HG02943 (cell line): ENCODE results near the gene FCER2.

Experiments
- ATAC-seq: cut with Tn5 transposase; IDR thresholded peaks from one replicate; pipeline ENCODE4 v1.9.1; 2021; ENCODE audit warnings: mild to moderate bottlenecking, low read depth, moderate library complexity; ENCODE audit not compliant: unreplicated experiment

The FCER2 gene

DNA sequence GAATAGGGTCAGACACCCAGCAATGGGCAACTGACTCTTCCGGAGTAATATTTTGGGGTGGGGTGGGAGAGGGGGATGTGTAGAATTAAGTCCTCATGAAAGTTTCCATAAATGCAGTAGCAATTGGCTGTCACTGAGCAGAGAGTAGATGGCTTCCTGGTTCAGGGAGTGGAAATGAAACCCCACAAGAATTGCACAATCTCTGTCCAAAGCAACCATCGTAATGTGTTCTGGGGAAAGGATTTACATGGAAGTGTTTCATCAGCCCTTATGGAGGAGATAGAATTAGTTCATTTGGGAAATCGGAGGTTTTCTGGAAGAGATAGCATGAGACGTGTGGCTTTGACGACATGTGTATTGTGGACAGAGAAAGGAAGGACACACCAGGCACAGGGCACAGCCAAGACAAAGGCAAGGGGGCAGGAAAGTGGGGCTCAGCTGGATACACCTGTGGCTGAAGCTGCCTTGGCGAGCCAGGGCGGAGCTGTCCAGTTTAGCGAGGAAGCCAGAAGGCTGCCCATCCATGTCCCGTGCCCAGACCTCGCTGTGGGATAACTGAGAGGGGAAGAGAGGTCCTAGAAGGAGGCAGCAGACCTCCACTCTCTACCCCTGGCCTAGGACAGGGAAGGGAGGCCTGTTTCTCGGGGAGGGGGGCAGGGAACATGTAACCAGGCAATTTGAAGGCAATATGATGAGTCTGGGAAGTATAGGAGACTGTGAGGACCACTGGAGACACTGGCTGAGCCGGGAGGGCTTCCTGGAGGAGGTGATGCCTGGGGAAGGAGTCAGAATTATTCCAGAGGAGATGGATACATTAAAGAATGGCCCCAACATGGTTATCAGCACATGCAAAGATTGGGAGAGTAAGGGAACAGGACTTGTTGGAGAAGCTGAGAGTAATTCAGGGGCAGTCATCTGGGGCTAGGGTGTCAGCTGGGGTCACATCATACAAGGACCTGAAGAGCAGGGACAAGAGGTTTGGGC lies 32.6 kb upstream of the FCER2 start:
- ATAC-seq = no peak

- no peak for ATAC-seq
These were observed 31.4 kb upstream of the FCER2 start for GRCh38 chr19:7733376-7733775.

DNA sequence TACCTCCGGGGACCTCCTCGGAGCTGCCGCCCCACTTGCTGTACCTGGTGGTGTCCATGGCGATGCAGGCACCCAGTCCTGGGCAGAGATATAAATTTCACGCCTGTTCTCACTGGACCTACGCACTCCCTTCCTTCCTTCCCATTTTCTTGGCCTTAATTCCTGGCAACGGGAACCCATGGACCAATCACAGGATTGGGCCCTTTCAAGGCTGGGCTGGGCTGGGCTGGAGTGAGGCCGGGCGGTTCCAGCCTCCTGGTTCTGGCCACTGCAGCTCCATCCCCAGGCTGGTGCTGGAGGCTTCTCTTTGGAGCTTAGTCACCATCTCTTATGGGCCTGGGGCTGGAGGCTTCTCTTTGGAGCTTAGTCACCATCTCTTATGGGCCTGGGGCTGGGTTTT lies 30.1 kb upstream of the FCER2 start, which contains the start of gene CLEC4G:
Gene CLEC4G, minus strand, starts transcription at position 66 of the 400 bp plus-strand sequence. Its CDS starts 8 bp downstream, at position 58.
- ATAC-seq = no peak

DNA sequence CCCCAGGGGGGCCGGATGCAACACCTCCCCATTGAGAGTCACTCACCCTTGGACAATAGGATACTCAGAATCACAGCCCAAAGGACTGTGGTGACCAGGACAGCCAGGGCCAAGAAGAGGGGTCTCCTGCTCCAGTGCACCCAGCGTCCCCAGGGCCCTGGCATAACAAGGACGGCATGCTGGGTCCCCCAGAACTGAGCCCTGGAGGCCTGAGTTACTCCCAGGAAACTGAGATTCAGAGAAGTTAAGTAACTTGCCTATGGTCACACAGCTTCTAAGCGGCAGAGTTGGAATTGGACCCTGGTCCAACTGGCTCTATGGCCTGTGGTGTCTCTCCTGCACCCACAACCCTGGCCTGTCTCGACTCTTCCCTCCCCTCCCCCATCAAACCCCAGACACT lies 29.7 kb upstream of the FCER2 start:
- no peak for ATAC-seq

DNA sequence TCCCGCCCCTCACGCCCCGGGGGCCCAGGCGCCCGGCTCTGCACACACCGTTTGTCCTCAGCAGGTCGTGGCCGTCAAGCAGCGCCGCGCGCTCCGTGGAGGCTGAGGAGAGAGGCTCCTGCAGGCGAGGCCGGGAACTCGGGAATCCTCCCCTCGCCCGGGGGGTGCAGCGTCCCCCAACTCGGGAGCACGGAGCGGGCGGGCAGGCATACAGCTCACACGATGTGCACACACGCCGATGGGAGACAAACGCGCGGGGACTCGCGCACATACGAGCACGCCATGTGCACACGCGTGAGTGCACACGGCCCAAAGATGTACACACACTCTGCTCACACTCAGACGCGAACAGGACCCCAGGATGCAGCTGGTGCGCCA lies 29.3 kb upstream of the FCER2 start:
- no peak for ATAC-seq

GRCh38 chr19:7730286-7731217 lies 28.6 kb upstream of the FCER2 start:
- no peak for ATAC-seq

DNA sequence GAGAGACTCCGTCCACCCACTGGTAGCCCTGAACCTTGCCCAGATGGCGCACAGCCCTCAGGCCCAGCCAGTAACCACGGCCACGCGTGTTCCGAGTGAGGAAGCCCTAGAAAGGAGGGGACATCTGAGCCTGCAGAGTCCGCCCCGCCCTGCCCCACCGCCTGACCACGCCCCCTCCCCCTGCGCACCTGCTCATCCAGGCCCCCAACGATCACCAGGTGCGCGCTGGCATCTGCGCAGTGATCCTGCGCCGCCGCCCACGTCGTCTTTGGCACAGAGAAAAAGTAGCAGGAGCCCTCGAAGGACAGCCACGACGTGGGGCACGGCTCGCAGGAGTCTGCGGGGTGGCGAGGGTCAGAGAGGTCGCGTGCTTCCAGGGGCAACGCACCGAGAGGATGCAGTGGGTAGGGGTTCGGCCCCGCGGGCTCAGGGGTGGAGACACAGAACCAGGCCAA lies 27.9 kb upstream of the FCER2 start:
- ATAC-seq = no peak

DNA sequence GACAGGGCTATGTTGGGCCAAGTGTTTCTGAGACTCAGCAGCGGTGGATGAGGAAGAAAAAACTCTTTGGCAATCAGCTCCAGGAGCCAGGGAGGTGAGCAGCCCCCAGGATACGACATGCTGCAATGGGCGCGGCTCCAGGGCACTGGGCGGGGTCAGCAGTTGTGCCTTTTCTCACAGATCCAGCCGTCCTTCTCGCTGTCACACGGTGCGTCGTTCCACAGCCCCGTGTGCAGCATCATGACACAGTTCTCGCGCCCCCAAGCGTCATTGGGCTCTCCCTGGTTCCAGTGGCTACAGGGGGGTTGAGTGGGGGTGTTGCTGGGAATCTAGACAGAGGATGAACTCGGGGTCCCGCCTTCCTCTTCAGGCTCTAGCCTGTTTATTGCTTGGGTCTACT lies 27.3 kb upstream of the FCER2 start:
- ATAC-seq = no peak

DNA sequence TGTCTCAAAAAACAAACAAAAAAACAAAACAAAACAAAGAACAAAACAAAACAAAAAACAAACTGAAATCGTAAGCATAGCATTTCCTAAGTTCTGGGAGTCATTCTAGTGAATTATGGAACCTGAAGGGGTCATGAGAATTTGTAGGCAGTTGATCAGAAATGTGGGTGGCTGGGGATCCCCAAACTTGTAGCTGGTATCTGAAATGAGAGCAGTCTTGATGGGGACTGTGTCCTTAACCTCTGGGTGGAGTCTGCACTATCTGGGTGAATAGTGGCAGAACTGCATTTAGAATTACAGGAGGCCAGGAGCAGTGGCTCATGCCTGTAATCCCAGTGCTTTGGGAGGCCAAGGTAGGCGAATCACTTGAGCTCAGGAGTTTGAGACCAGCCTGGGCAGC lies 23.9 kb upstream of the FCER2 start:
- ATAC-seq = no peak

DNA sequence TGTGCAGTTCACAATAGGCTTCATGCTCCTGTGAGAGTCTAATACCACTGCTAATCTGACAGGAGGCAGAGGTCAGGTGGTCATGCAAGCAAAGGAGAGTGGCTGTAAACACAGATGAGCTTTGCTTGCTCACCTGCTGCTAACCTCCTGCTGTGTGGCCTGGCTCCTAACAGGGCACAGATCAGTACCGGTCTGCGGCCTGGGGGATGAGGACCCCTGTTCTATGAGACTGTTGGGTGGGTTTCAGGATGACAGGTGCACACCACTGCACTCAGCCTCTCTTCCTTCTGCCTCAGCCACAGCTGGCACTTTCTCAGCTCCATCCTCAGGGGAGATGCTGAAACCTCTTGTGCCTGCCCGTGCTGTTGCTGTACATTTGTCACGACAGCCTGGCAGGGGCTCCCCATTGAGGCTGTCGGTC lies 20.3 kb upstream of the FCER2 start:
- ATAC-seq = no peak

DNA sequence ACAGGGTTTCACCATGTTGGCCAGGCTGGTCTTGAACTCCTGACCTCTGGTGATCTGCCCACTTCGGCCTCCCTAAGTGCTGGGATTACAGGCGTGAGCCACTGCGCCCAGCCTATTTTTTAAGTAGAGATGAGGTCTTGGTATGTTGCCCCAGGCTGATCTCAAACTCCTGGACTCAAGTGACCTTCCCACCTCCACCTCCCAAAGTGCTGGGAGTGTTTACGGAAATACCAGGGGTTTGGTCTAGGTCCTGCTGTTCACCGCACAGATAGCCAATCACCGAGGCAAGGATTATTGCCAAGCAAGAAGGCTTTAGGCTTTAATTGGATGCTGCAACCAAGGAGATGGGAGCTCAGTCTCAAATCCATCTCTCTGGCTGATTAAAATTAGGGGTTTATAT lies 18.4 kb upstream of the FCER2 start:
- no peak for ATAC-seq

- ATAC-seq = no peak
These were observed 16.7 kb upstream of the FCER2 start for GRCh38 chr19:7718668-7719067.

DNA sequence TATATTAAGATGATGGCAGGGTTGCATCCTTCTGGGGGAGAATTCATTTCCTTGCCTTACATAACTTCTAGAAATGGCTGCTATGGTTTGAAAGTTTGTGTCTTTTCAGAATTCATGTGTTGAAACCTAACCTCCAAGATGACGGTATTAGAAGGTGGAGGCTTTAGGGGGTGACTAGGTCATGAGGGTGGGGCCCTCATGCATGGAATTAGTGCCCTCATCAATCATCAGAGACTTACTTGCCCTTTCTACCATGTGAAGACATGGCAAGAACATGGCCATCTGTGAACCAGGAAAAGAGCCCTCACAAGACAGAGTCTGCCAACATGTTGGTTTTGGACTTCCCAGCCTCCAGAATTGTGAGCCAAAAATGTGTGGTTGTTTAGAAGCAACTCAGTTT lies 14.8 kb upstream of the FCER2 start:
- ATAC-seq = no peak

- ATAC-seq = no peak
These were observed 13.7 kb upstream of the FCER2 start for GRCh38 chr19:7715671-7716070.

- no peak for ATAC-seq
These were observed 8.7 kb upstream of the FCER2 start for GRCh38 chr19:7710616-7711015.

DNA sequence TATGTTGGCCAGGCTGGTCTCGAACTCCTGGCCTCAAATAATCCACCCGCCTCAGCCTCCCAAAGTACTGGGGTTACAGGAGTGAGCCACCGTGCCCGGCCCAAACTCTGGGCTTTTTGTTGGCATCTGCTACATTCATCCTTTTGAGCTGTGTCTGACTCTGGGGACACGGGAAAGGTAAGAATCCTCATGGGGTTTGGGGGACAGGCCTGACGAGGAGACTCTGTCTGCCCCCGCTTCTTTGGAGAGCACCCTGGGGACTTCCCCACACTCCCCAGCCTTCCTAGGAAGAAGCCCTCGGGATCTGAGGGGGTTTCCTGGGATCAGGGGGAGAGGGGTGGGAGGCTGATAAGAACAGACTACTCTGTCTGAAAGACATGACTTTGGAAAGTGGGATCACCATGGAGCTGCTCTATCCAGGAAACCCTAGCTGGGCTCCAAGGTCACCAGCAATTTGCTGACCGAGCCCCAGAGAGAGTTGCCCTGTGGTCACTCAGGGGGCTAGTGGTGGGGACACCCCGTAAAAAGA lies 8.1 kb upstream of the FCER2 start:
- no peak for ATAC-seq

GRCh38 chr19:7706955-7707456 lies 5.1 kb upstream of the FCER2 start:
- no peak for ATAC-seq

- no peak for ATAC-seq
These were observed 4.4 kb upstream of the FCER2 start for GRCh38 chr19:7706188-7706954.

DNA sequence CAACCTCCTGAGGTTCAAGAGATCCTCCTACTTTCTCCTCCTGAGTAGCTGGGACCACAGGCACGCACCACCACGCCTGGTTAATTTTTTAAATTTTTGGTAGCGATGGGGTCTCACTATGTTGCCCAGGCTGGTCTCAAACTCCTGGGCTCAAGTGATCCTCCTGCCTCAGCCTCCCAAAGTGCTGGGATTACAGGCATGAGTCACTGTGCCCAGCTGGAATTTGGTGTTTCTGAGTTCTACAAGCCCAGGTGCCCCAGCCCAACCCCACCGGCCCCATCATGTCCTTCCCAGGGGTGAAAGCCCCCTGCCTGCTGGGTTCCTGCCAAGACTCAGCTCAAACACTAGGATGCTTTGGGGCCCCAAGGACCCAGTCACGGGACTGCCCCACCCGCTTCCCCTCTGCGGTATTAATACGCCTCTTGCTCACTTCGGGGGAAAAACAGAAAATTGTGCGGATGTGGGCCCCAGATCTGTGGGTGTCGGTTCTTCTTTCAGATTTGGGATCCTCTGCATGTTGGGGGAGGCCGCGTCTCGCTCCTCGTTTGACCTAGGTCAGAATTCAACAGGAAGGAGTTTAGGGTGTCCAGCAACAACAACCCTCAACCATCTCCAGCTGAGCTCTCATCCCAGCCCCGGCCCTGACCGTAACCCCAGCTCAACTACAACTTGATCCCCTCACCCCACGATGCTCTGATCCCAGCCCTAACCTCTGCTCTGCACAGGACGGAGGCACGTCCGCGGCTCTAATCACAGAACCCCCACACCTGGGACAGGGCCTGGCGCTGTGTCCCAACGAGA lies 3.7 kb upstream of the FCER2 start:
- ATAC-seq = peak; percentile 60
